HG02885 (cell line): Measurements from ENCODE around the gene TMPRSS4.

Source experiments
- ATAC-seq: cut with Tn5 transposase; IDR thresholded peaks from one replicate; pipeline ENCODE4 v1.9.1; 2021; ENCODE audit warnings: mild to moderate bottlenecking; ENCODE audit not compliant: unreplicated experiment, poor library complexity

Gene TMPRSS4

DNA sequence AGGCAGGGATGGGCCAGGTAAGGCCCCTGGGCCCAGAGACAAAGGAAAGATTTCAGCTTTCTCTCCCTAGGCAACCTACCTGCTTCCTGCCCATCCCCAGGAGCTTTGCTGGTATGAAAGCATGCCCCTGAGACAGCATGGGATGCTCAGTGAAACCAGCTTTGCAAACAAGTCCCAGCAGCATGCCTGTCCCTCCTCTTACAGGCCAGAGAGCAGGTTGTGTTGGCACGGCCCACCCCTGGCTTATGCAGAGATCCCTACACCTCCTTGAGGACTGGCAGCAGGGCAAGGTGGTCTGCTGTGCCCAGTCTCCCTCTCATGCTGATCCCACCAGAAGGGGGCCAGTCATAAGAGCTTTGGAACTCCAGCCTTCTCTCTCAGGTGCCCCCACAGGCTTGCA, 72.6 kb downstream of the TMPRSS4 start:
- no peak for ATAC-seq

DNA sequence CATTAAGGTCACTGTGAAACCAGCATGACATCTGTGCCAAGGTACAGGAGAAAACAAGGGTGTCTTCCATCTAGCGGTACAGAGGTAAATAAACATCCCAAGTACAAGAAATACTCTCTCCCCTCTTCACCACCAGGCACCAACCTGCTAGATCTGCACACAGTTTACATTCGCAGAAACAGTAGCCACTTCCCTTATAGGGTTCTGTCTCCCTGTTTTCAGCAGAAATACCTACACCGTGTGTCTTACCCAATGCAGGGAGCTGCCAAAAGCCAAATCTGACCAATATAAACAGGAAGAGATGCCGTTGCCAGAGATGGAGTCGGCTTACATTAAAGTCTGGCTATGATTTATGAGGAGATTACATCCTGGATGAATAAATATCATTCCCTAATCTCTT, 74.6 kb downstream of the TMPRSS4 start:
- ATAC-seq = no peak

DNA sequence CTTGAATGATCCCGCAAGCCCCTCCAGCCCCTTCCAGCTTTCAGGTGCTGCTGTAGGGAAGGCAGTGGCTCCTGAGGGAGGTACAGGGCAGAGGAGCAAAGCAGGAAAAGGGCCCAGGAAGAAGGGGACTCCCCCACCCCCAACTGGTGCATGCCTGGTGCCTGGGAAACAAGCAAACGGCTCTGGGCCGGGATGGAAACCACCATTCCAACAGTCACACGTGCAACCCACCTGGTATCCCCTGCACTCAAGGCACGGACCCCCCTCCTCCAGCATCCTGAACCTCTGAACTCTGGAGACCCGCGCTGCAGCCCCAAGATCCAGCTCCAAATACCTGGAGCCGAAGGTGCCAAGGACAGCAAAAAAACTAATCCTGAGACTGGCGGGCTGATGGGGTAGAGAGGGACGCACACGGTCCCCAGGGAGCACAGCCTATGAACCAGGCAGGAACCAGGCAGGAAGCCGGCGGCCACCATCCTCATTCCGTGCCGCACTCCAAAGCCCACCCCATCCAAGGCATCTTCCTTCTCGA, 75.2 kb downstream of the TMPRSS4 start:
- ATAC-seq = no peak

DNA sequence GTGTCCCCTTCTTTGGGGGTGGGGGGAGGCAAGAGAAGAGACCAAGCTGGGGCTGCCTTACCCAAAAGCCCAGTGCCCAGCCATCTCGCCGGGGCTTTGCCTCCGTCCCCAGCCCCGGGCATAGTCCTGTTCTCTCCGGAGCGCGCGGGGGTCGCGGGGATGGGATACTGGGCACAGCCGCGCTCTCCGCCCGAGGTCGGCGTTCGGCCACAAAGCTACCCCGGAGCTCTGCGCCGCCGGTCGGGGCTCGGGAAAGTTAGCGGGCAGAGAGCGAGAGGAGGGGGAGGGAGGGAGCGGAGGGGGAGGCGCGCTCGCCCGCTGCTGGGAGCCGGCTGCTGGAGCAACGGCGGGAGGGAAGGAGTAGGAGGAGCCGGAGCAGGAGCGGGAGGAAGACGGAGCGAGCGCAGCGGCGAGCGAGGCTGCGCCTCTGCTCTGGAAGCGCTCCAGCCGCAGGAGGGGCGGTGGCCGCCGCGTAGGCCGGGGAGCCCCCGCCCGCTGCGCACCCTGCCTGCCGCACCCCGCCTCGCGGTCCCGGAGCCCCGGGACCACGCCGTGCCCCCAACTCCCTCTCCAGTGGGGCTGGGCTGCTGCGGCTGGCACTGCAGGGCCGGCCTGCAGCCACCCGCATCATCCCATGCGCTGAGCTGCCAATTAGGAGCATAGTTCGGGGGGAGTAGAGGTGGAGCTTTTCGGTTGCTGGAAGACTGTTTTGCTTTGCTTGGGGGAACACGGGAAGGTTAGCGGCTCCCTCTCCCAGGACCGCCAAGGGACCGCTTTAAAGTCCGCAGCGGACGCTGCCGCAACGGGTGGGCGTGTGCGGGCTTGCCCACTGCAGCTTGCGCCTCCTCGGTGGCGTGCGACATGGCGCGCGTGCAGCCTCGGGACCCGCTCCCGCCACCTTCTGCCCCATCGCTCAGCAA, 75.9 kb downstream of the TMPRSS4 start, which contains the start of gene SCN4B:
TSS of gene SCN4B (minus strand) at position 272 of the 920 bp plus-strand sequence. CDS start at position 122, 150 bp downstream.
- no peak for ATAC-seq

DNA sequence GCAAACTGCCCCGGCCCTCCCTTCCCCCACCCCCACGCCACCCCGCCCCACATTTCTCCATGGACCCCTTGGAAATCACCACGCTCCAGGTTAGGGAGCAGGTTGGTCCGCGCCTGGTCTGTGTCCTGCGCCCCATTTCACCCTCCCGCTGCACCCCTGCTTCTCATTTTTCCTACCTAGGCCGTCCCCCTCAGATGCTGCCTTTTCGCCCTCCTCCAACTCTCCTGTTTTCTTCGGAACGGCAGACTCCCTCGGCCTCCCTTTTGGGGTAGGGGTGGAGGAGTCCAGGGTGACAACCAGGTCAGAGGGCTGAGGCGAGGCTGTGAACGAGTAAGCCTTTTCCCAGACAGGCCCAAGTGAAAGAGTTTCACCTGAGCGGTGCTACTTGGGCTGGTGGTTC, 76.6 kb downstream of the TMPRSS4 start:
- no peak for ATAC-seq

DNA sequence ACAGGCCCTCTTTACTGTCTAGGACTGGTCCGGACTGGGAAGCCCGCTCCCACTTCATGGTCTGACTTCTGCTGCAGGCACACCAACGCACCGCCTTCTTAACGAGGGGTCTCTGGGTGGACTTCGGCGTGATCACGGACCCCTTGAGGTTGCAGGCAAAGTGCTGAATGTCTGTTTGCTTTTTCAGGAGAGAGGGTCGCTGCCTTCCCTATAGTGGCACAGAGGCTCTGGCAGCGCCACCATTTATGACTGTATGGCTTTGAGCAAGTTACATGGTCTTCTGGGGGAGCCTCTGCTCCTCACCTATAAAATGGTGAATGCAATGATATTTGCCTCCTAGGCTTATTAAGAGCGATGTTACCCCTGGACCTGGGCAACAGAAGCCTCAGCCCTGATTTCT, 77.1 kb downstream of the TMPRSS4 start:
- ATAC-seq = no peak

DNA sequence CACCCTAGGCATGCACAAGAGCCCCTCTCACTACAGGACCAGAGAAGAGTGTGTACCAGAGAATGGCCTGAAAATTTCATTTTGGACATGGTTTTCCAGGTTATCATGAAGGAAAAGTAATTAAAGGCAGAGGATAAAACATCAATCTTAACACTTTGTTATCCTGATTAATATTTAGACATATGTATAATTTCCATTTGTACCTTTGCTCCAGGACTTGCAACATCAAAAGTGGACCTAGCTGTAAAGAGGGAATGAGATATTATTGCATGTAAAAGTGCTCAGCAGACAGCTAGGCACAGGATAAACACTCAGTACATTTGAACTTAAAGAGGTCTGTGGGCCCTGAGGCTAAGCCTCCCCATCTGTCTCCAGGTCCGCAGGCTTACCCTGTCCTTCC, 77.8 kb downstream of the TMPRSS4 start:
- no peak for ATAC-seq

DNA sequence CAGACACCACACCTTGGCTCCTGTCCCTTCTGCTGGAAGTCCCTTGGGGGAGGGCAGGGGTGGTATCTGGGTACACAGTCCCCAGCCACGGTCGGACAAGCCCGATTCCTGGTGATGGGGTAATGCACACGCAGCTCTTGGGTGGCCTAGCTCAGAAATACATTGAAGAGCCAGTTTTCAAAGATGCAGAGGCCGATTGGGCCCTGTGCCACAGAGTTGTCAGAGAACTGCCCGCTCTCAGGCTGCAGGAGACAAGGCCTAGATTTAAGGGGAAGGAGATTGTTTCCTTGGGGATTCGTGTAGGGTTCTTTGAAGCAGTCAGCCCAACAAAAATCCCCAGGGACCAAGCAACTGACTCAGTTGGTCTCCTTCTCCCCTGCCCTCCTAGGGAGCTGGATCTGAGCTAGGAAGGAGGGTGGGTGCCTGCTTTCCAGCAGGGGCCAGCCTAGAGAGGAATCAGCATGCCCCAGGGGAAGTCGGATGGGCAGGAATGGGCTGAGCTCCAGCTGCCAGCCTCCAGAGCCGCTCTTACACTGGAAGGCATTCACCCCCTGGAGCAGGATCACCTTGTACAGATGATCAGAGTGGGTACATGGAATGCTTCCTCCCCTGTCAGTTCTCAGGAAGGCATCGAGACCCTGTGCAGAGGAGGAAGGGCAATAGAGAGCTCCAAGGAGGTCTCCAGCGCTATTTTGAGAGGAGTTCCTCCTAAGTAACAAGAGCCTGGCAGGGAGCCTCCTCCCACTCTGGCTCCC, 79.1 kb downstream of the TMPRSS4 start:
- ATAC-seq = no peak

DNA sequence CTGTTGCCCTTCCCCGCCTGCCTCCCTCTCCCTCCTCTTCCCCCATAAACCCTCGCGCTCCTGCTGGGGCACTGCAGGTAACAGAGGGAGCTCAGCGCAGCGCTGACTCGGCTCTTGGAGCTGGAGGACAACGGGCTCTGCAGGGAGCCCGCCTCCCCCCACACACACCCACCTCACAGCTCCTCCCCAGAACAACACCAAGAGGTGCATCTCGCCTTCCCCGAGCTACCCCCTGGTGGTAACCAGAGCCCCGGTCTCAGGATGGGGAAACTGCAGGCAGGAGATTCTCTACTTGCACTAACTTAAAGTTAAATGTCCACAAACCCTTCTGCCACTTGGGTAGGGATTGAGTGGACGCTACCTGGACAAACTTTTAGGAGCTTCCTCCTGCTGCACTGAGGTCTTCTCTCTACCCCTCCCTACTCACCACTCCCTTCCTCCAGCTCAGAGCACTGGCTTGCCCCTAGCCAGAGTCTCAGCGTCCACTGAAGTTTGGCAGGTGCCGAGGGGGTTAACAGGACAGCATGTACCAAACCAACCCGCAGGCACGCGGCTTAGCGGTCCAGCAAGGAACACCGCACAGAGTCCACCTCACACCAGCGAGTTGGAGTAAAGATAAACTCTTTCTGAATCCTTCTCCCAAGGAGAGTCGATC, 79.8 kb downstream of the TMPRSS4 start:
- ATAC-seq = no peak

DNA sequence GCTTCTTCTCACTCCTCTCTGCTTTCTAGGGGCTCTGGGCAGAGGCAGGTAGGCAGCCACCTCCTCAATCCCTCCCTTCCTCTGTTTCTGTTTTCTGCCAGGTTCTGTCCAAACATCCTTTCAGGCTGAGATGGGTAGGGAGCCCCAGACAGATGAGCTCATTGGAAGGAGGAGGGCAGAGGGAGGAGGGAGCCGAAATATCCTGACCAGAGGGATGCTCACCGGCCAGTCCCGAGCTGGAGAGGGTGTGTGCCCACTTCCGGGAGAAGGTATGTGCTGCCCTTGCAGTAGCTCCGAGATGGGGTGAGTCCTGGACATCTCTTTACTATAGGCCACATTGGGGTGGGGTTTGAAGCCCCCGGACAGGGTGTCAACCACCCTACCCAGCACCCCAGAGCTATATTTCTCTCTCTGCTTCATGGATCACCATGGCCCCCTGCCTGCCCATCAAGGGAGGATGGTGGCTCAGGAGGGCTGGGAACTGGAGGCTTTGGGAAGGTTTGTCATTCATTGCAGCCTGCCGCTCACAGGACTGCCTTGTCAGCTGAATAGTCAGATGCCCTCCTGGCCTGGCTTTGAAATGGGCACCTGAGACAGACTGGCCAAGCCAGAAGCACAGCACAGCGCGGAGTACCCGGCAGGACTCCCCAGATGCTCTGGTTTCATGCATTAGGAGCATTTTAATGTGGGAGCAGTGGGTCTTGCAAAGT, 80.5 kb downstream of the TMPRSS4 start:
- ATAC-seq = no peak

DNA sequence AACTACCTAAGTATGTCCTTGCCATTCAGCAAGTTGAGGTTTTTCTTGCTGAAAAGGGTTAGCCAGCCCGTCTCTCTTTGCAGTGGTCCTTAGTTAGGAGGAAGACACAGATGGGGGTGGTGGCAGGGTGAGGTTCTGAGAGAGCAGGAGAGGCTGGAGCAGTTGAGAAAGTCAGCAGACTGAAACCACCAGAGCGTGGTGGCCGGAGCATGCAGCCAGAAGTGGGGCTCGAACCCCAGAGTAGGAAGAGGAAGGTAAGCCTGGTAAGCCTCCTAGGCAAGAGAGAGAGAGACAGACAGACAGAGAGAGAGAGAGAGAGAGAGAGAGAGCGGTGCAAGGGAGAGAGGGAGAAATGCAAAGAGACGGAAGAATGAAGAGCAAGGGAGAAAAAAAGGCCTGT, 84.9 kb downstream of the TMPRSS4 start:
- ATAC-seq = no peak

DNA sequence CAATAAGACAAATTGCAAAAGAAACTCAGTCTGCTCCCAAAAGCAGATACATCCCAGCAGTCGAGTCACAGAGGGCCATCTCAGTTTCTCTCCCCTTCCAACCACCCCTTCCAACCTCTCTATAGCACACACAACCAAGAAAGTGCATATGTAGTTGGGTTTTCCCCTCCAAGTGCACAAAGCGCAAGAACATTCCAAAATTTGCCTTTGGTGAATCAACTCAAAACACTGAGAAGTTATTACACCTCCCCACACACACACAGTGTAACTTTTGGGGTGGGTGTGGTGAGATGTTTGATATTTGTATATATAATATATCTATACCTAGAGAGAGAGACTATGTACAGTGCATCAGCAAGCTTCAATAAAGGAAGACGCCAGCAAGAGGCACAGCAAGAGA, 86.0 kb downstream of the TMPRSS4 start:
- ATAC-seq = no peak

DNA sequence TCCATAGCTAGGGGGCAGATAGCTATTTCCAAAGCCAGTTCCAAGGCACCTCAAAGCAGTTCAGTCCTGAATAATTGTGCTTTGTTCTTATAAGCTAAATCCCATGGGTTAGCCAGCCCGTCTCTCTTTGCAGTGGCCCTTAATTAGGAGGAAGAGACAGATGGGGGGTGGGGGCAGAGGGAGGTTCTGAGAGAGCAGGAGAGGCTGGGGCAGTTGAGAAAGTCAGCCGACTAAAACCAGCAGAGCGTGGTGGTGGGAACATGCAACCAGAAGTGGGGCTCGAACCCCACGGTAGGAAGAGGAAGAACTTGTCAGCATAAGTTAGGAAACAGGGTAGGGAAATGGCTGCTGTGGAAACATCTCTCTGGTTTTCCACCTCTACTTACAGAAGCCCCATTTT, 86.6 kb downstream of the TMPRSS4 start:
- ATAC-seq = no peak

DNA sequence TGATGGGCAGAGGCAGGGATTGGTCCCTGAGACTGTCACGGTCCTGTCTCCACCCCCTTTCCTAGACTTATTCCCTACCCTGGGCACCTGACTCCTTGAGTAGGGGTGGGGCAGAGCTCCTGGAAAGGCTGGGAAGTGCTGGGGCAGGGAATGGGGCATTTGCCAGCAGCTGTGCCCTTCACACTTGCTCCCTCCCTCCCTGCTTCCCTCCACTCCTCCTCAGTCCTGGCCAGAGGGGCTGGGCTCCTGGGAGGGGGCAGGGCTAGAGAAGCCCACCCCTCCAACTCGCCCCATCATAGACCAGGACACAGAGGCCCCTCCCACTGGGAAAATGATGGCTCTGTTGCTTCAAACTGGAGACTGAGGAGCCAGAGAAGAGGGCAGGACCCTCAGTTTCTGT, 88.0 kb downstream of the TMPRSS4 start:
- no peak for ATAC-seq

DNA sequence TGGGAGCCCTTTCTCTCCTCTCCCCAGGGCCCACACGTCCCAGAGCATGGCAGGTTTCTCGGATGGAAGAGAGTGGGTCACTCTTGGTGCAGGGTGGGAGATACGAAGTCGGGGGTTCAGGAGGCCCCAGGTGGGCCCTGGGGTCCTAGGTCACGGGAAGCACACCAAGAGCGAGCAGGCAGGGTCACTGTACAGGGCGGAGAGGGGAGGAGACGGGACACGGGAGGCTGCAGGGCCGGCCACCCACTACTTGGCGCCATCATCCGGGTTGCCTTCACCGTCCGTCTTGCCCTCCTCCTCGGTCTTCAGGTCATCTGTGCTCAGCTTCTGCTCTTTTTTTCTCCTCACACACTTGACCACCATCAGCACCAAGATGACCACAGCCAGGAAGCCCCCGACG, 89.8 kb downstream of the TMPRSS4 start:
- ATAC-seq = no peak

DNA sequence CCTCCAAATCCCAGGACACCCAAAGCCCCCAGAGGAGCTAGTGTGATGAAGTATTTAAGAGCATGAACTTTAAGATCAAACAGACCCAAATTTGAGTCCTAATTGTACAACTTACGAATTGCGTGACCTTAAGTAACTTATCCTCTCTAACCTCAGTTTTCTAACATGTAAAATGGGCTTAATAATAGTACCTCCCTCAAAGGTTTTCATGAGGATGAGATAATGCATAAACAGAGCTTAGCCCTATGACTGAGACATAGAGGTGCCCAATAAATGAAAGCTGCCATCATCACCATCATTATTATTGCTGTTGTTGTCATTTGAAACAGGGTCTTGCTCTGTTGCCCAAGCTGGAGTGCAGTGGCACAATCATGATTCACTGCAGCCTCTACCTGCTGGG, 90.4 kb downstream of the TMPRSS4 start:
- ATAC-seq = no peak

DNA sequence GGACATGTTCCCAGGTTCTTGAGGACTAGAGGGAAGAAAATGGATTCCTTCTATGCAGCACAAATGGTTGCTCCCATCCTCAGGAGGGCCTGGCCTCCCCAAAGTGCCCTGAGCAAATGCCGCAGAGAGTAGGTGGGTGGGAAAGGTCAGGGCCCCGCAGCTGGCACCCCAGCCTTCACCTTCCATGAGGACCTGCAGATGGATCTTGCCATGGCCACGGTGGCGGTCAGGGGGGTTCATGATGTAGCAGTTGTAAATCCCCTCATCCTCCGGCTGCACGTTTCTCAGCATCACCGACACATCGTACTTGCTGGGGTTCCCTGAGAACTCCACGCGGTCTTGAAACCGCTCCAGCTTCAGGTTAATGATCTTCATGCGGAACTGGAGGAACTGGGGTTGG, 91.0 kb downstream of the TMPRSS4 start:
- ATAC-seq = no peak

DNA sequence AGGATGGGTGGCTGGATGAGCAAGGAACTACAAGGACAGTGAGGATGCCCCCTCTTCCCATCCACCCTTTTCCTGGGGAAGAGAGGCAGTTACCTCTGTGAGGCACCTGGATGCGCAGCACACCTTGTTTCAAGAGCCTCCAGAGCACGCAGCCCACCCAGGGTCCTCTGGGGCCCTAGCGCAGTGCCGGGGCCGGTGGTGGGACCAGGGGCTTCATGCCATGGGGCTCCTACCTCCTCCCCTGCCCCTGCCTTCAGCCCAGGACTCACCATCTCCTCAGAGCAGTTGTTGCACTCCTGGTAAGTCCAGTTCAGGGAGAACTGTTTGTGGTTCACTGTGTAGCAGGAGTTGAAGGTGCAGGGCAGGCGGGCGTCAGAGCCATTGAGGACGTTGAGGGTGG, 91.4 kb downstream of the TMPRSS4 start:
- no peak for ATAC-seq

DNA sequence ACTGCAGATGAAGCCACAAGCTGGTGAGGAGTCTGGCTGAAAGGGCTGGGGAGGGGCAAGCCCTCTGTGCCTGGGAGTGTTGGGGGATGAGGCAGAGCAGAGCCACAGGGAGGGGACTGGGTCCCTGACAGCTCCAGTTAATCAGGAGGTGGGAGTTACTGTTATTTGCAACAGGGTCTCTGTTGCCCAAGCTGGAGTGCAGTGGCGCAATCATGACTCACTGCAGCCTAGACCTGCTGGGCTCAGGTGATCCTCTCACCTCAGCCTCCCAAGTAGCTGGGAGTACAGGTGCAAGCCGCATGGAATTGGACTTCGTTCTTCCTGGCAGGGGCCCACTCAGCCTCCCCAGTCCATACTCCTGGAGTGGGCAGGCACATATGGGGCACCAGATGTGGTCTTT, 91.9 kb downstream of the TMPRSS4 start:
- no peak for ATAC-seq
